Measurements from ENCODE around the gene KIN.
A peak's percentile ranks its signal among the peaks of the same experiment; 100 is the strongest.
"Not testable (repeated sequence)": the region's sequence is repeated elsewhere in the genome, so short reads cannot be mapped to it uniquely, and the experiment has no call there.

Gene KIN

GRCh38 chr10:7786430-7786829 is 1.4 kb downstream of the KIN start:
- H3K4me3 ChIP-seq (replicated peaks; ENCODE audit: low read depth, low read length): peak overlapping the region; percentile 95
- TF ChIP-seq, protein P1, sequence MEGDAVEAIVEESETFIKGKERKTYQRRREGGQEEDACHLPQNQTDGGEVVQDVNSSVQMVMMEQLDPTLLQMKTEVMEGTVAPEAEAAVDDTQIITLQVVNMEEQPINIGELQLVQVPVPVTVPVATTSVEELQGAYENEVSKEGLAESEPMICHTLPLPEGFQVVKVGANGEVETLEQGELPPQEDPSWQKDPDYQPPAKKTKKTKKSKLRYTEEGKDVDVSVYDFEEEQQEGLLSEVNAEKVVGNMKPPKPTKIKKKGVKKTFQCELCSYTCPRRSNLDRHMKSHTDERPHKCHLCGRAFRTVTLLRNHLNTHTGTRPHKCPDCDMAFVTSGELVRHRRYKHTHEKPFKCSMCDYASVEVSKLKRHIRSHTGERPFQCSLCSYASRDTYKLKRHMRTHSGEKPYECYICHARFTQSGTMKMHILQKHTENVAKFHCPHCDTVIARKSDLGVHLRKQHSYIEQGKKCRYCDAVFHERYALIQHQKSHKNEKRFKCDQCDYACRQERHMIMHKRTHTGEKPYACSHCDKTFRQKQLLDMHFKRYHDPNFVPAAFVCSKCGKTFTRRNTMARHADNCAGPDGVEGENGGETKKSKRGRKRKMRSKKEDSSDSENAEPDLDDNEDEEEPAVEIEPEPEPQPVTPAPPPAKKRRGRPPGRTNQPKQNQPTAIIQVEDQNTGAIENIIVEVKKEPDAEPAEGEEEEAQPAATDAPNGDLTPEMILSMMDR (IDR thresholded peaks at IDR 0.05; ENCODE audit: low read length, missing control alignments): no peak
- no peak for DNase-seq (ENCODE audit: low read depth)

GRCh38 chr10:7782194-7782593 is 5.6 kb downstream of the KIN start:
- not testable (repeated sequence) for H3K4me3 ChIP-seq (replicated peaks; ENCODE audit: low read depth, low read length); DNase-seq (ENCODE audit: low read depth)

DNA sequence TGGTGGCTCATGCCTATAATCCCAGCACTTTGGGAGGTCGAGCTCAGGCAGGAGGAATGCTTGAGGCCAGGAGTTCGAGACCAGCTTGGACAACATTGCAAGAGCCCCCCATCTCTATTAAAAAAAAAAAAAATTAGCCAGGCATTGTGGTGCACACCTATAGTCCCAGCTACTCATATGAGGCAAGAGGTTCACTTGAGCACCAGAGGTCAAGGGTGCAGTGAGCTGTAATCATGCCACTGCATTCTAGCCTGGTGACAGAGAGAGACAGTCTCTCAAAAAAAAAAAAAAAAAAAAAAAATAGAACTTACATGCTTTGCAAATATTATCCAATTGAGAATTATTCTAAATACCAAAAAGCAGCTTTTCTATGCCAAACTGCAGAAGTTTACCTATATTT is 11.0 kb downstream of the KIN start:
- H3K4me3 ChIP-seq (replicated peaks; ENCODE audit: low read depth, low read length): no peak overlapping the region
- DNase-seq (ENCODE audit: low read depth): no peak
- TF ChIP-seq, protein P1 (IDR thresholded peaks at IDR 0.05; ENCODE audit: low read length, missing control alignments): no peak

DNA sequence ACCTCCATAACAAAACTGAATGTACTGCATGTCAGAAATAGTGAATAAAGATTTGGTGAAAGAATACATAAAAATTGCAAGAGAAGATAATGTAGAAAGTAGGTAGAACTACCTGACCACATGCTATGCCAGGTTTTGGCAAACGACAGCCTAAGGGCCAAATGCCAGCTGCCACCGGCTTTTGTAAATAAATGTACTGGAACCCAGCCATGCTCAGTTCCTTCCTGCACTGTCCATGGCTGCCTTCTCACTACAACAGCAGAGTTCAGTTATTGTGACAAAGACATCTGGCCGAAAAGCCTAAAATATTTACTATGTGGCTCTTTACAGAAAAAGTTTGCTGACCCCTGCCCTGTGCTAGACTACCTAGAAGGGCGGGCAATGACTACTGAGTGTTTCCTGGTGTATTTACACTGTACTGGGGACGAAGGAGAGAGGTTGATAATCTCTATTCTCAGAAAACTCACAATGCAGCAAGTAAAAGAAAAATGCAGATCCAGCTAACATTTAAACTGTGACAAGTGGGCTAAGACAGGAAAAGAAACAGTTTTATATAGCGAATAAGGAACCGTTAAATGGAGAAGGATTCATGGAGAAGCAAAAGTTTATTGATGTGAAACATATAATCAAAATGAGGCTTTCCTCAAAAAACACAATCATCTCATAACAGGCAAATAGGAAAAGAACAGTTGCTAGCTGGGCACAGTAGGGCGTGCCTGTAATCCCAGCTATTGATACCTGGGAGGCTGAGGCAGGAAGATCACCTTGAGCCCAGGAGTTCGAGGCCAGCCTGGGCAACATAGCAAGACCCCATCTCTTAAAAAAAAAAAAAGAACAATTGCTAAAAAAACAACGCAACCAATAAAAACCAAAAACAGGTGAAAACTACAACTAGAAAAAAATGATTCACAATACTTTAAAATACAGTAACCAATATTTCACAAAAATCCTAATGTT is 13.7 kb downstream of the KIN start:
- H3K4me3 ChIP-seq (replicated peaks; ENCODE audit: low read depth, low read length): no peak overlapping the region
- DNase-seq (ENCODE audit: low read depth): no peak
- TF ChIP-seq, protein P1 (IDR thresholded peaks at IDR 0.05; ENCODE audit: low read length, missing control alignments): no peak

- TF ChIP-seq, protein P1 (IDR thresholded peaks at IDR 0.05; ENCODE audit: low read length, missing control alignments): no peak
- H3K4me3 ChIP-seq (replicated peaks; ENCODE audit: low read depth, low read length): no peak overlapping the region
- DNase-seq (ENCODE audit: low read depth): no peak
These were observed 19.4 kb downstream of the KIN start for GRCh38 chr10:7768417-7768816.

- TF ChIP-seq, protein P1 (IDR thresholded peaks at IDR 0.05; ENCODE audit: low read length, missing control alignments): no peak
- peak; percentile 60 for DNase-seq (ENCODE audit: low read depth)
- no peak overlapping the region for H3K4me3 ChIP-seq (replicated peaks; ENCODE audit: low read depth, low read length)
These were observed 20.6 kb downstream of the KIN start for GRCh38 chr10:7767209-7767608.

- no peak overlapping the region for H3K4me3 ChIP-seq (replicated peaks; ENCODE audit: low read depth, low read length)
- no peak for DNase-seq (ENCODE audit: low read depth)
- TF ChIP-seq, protein P1 (IDR thresholded peaks at IDR 0.05; ENCODE audit: low read length, missing control alignments): no peak
These were observed 21.6 kb downstream of the KIN start for GRCh38 chr10:7766241-7766640.
